ENCODE measurements around the gene ZCCHC12.
"Not testable (repeated sequence)": the region's sequence is repeated elsewhere in the genome, so short reads cannot be mapped to it uniquely, and the experiment has no call there.

The ZCCHC12 gene

GRCh38 chrX:118823263-118824172 is at the start of gene ZCCHC12:
Gene ZCCHC12 (plus strand): TSS chrX:118823824. CDS start chrX:118825245, 1,421 bp downstream.
- no peak for DNase-seq (ENCODE audit: low read depth)

GRCh38 chrX:118779581-118779980 is 44.0 kb upstream of the ZCCHC12 start:
- no peak for DNase-seq (ENCODE audit: low read depth)

GRCh38 chrX:118780509-118780908 is 43.1 kb upstream of the ZCCHC12 start:
- no peak for DNase-seq (ENCODE audit: low read depth)

- DNase-seq (ENCODE audit: low read depth): no peak
These were observed 42.7 kb upstream of the ZCCHC12 start for GRCh38 chrX:118780911-118781310.

GRCh38 chrX:118795528-118796280 is 27.9 kb upstream of the ZCCHC12 start:
- no peak for DNase-seq (ENCODE audit: low read depth)

- DNase-seq (ENCODE audit: low read depth): no peak
These were observed 20.8 kb upstream of the ZCCHC12 start for GRCh38 chrX:118802857-118803256.

- DNase-seq (ENCODE audit: low read depth): no peak
These were observed 16.2 kb upstream of the ZCCHC12 start for GRCh38 chrX:118807151-118808017.

GRCh38 chrX:118817257-118817656 is 6.4 kb upstream of the ZCCHC12 start:
- not testable (repeated sequence) for DNase-seq (ENCODE audit: low read depth)

GRCh38 chrX:118824173-118824730 is 628 bp downstream of the ZCCHC12 start:
- no peak for DNase-seq (ENCODE audit: low read depth)

GRCh38 chrX:118825227-118825626 is 1.6 kb downstream of the ZCCHC12 start:
- no peak for DNase-seq (ENCODE audit: low read depth)

GRCh38 chrX:118839334-118839958 is 15.8 kb downstream of the ZCCHC12 start:
- peak; percentile 3 for DNase-seq (ENCODE audit: low read depth)

GRCh38 chrX:118847676-118848075 is 24.1 kb downstream of the ZCCHC12 start:
- DNase-seq (ENCODE audit: low read depth): peak; percentile 20

GRCh38 chrX:118853596-118853995 is 30.0 kb downstream of the ZCCHC12 start:
- no peak for DNase-seq (ENCODE audit: low read depth)

GRCh38 chrX:118855681-118856310 is 32.2 kb downstream of the ZCCHC12 start:
- DNase-seq (ENCODE audit: low read depth): no peak

GRCh38 chrX:118857006-118857405 is 33.4 kb downstream of the ZCCHC12 start:
- no peak for DNase-seq (ENCODE audit: low read depth)

- no peak for DNase-seq (ENCODE audit: low read depth)
These were observed 37.7 kb downstream of the ZCCHC12 start for GRCh38 chrX:118861338-118861737.

- DNase-seq (ENCODE audit: low read depth): no peak
These were observed 38.5 kb downstream of the ZCCHC12 start for GRCh38 chrX:118862091-118862490.

- DNase-seq (ENCODE audit: low read depth): no peak
These were observed 39.4 kb downstream of the ZCCHC12 start for GRCh38 chrX:118862979-118863378.

- no peak for DNase-seq (ENCODE audit: low read depth)
These were observed 40.5 kb downstream of the ZCCHC12 start for GRCh38 chrX:118864063-118864635.

- DNase-seq (ENCODE audit: low read depth): no peak
These were observed 41.6 kb downstream of the ZCCHC12 start for GRCh38 chrX:118865231-118865630.
